ENCODE measurements around the gene SCLY. TPM values are rescaled to one million over a fixed set of nuclear protein-coding genes. Genes with fewer than 3 reads are reported as not detected.

Gene SCLY
- total RNA-seq, 1 donor from 2014 or later, result 46.1 TPM

DNA sequence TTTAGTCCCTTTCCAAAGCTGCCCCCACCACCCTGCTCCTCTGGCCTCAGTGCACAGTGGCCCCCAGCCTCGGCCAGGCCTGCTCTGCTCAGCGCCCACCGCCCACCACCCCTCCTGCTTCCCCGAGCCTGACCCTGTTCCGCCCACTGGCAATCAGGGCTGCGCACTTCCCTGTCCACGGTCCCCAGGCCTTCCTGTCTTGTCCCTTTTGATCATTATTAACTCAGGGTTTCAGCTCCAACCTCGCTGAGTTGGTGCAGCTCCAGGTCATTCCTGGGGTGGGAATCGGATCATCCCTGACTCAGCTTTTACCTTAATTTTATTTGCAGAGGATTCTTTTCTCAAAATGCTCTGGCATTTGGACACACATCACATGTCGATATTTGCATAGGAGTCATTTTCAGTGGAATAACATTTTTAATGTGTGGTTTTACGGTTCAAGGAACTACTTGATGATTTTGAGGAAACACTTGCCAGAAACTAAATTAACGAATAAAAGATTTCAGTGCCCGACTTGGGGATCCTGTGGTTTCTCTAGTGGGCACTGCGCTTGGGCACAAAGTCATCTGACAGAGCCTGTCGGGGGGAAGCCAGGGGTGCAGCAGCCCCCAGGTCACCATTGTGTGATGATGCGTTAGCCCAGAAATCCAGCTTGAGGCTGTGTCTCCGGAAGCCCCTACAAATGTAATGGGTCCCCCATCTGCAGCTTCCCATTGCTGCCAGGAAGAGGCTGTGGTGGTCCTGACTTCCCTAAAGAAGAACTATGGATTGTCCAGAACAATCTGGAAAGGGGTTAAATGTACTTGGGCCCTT, 38.3 kb downstream of the SCLY start:
- DNase-seq (ENCODE audit: low read depth, low spot score), result no peak
- Mint-ChIP-seq H3K27me3 (ENCODE audit: low read depth) (no peaks in the 10 kb centered on the region), H3K9me3 (no peaks in the 10 kb centered on the region), H3K4me1 (peaks cover 12% of the 10 kb centered on the region), H3K36me3 (ENCODE audit: low read depth) (peaks cover 3% of the 10 kb centered on the region), H3K27ac (ENCODE audit: unreplicated experiment) (peak overlapping the region; percentile 84), H3K4me3 (peak overlapping the region; percentile 25)
- TF ChIP-seq, protein P1, sequence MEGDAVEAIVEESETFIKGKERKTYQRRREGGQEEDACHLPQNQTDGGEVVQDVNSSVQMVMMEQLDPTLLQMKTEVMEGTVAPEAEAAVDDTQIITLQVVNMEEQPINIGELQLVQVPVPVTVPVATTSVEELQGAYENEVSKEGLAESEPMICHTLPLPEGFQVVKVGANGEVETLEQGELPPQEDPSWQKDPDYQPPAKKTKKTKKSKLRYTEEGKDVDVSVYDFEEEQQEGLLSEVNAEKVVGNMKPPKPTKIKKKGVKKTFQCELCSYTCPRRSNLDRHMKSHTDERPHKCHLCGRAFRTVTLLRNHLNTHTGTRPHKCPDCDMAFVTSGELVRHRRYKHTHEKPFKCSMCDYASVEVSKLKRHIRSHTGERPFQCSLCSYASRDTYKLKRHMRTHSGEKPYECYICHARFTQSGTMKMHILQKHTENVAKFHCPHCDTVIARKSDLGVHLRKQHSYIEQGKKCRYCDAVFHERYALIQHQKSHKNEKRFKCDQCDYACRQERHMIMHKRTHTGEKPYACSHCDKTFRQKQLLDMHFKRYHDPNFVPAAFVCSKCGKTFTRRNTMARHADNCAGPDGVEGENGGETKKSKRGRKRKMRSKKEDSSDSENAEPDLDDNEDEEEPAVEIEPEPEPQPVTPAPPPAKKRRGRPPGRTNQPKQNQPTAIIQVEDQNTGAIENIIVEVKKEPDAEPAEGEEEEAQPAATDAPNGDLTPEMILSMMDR (conservative IDR thresholded peaks at IDR 0.05), result no peak

DNA sequence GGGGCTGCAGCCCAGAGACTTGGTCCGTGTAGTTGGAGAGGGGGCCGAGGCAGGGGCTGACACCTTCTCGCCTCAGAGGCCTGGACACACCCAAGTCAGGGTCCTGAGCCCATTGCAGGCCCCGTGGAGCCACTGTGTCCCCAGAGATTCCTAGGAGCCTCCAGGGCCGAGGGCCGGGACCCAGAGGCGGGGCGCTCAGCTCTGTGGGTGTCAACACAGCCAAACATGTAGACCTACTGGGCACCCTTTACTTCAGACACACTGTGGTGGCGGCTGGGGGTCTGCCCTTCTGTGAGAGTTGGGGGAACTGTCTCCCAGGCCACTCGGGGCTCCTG, 38.9 kb downstream of the SCLY start:
- no peak for DNase-seq (ENCODE audit: low read depth, low spot score)
- Mint-ChIP-seq H3K4me1 (peaks cover 12% of the 10 kb centered on the region), H3K36me3 (ENCODE audit: low read depth) (peaks cover 3% of the 10 kb centered on the region), H3K27ac (ENCODE audit: unreplicated experiment) (no peak overlapping the region), H3K27me3 (ENCODE audit: low read depth) (no peaks in the 10 kb centered on the region), H3K9me3 (no peaks in the 10 kb centered on the region), H3K4me3 (no peak overlapping the region)
- TF ChIP-seq, protein P1 (conservative IDR thresholded peaks at IDR 0.05), result no peak

DNA sequence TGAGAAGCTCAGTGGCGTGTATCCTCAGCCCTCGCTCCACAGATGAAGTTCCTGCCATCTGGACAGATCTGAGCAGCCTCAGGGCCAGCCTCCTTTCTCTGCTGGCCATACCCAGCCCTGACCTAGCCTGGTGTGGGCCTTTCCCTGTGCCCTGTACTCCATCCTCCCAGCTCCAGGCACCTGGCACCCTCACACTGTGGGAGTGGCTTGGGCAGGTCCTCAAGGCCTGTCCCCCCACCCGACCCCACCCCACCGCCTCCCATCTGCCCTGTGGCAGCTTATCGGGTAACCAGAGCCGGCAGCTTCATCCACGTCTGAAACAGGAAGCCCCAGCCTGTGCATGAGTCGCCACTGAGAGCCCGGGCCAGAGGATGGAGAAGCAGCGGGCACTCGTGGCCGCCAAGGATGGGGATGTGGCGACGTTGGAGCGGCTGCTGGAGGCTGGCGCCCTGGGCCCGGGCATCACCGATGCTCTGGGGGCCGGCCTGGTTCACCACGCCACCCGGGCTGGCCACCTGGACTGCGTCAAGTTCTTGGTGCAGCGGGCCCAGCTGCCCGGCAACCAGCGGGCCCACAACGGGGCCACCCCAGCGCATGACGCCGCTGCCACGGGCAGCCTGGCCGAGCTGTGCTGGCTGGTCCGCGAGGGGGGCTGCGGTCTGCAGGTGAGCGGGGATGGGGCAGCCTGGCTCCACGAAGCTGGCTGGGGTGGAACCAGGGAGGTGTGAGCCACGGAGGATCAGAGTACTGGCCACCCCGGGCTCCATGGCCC, 39.4 kb downstream of the SCLY start, which contains the start of gene ESPNL:
TSS of gene ESPNL (plus strand) at position 292 of the 772 bp plus-strand sequence. CDS start at position 372, 80 bp downstream.
- peak within 1 kb of the TSS; percentile 25 for H3K4me3 Mint-ChIP-seq
- H3K36me3 Mint-ChIP-seq (ENCODE audit: low read depth), result peaks cover under 1% of the 10 kb centered on the region
- TF ChIP-seq, protein P1 (conservative IDR thresholded peaks at IDR 0.05), result no peak
- no peaks in the 10 kb centered on the region for H3K27me3 Mint-ChIP-seq (ENCODE audit: low read depth)
- H3K27ac Mint-ChIP-seq (ENCODE audit: unreplicated experiment), result peak within 1 kb of the TSS; percentile 75
- peaks cover 12% of the 10 kb centered on the region for H3K4me1 Mint-ChIP-seq
- no peak for DNase-seq (ENCODE audit: low read depth, low spot score)
- H3K9me3 Mint-ChIP-seq, result no peaks in the 10 kb centered on the region

DNA sequence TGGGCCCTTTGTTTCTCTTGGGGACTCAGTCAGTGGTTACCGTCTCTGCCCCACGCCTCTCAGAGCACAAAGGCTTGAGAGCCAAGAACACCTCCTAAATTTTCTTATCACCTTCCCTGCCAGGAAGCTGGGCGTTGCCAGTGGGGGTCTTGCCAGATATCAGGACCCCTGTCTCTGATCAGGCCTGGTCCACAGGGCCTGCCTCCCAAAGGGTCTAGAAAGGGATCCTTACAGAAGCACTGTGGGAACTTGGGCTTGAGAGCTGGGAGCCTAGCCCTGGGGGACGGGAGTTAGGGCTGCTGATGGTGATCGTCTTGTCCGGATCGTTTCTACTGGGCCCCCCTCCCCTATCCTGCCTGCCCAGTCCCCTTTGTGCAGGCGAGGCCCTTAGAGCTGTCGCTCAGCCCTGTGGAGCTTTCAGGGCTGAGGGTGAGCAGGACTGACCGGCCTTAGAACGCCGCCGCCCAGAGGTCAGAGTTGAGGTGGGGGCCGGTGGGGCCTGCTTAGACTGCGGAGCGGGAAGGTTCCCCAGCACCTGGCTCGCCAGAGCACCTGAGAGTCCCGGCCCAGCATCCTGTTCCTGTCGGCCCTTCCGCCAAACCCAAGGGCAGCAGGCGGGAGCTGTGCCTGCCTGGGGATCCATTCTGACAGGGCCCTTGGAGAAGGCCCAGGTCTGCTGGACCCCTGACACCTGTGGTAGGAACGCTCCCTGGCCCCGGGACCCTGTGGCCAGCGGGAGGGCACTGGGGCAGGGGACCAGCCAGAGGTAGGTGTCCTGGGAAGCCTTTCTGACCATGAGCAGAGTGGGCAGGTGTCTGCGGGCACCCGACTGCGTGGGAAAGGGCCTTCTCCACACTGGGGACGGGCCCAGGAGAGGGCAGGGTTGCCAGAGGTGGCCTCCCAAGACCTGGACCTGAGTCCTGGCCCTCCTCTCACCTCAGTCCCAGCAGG, 40.3 kb downstream of the SCLY start:
- H3K9me3 Mint-ChIP-seq, result no peaks in the 10 kb centered on the region
- H3K4me3 Mint-ChIP-seq, result peak overlapping the region; percentile 15
- H3K27ac Mint-ChIP-seq (ENCODE audit: unreplicated experiment), result peak overlapping the region; percentile 75
- DNase-seq (ENCODE audit: low read depth, low spot score), result no peak
- TF ChIP-seq, protein P1 (conservative IDR thresholded peaks at IDR 0.05), result no peak
- peaks cover 12% of the 10 kb centered on the region for H3K4me1 Mint-ChIP-seq
- no peaks in the 10 kb centered on the region for H3K27me3 Mint-ChIP-seq (ENCODE audit: low read depth)
- H3K36me3 Mint-ChIP-seq (ENCODE audit: low read depth), result no peaks in the 10 kb centered on the region
